Measurements from ENCODE around the gene NIT1.

- TF ChIP-seq PATZ1 (CRISPR knock-in tag; IDR thresholded peaks at IDR 0.05; ENCODE audit: borderline replicate concordance) (no peak), POU6F1 (CRISPR knock-in tag; IDR thresholded peaks at IDR 0.05; ENCODE audit: borderline replicate concordance, low read depth) (no peak), ZFP30 (CRISPR knock-in tag; IDR thresholded peaks at IDR 0.05) (no peak), ZC3H10 (CRISPR knock-in tag; IDR thresholded peaks at IDR 0.05) (no peak), ZNF8 (CRISPR knock-in tag; IDR thresholded peaks at IDR 0.05) (no peak), BACH2 (CRISPR knock-in tag; IDR thresholded peaks at IDR 0.05; ENCODE audit: borderline replicate concordance) (no peak)
Measured at GRCh38 chr1:161140755-161141400, 23.0 kb downstream of the NIT1 start.
